ENCODE data around the gene RAB11FIP4. TPM values are rescaled to one million over a fixed set of nuclear protein-coding genes. Genes with fewer than 3 reads are reported as not detected.

The RAB11FIP4 gene
- total and polyA plus RNA-seq, 2 of the 13 experiments (the other 11 are each of a cell fraction or from before 2014, with no cell fraction given) = 28.0 to 89.3 TPM

- POLR2A ChIA-PET = no interaction called here
- BruUV-seq (replicated peaks) = no TSS peak
- DNase-seq (ENCODE audit: low spot score) (no peak), FAIRE-seq (no peak), ATAC-seq (no peak)
- in situ Hi-C loops (cut with HindIII; ENCODE audit: extremely low pct_ligation_motif_present, low pct_unique_long_range_greater_than_20kb) (no loop called here), intact Hi-C loops (cut with micrococcal nuclease; ENCODE audit: unreplicated experiment) (no loop called here)
- H3K27me3 ChIP-seq (ENCODE audit: control insufficient read depth in 1 of 2, insufficient read depth in 2 of 2, low read length in 2 of 2) = peaks cover 6 to 22% of the 10 kb centered on the region in 2 experiments
- no peak overlapping the region for H2AFZ ChIP-seq (ENCODE audit: low read length)
- H3K27ac ChIP-seq (ENCODE audit: extremely low read length, insufficient read depth, low read length) = no peak overlapping the region
- 48% methylated on average over 8 of the region's 12 CpGs for WGBS (ENCODE audit: low lambda C conversion rate)
- no peak overlapping the region for H3K4me2 ChIP-seq (ENCODE audit: low read depth, low read length)
- H3K9me3 ChIP-seq (ENCODE audit: low read length) = no peaks in the 10 kb centered on the region
- H4K20me1 ChIP-seq (ENCODE audit: insufficient read depth, low read length) = no peaks in the 10 kb centered on the region
- CTCF ChIA-PET (ENCODE audit: low intra/inter-chr PET ratio, low total read pairs) = no interaction called here
- H3K36me3 ChIP-seq (replicated peaks in 1 of 2; ENCODE audit: control insufficient read depth in 1 of 2, insufficient read depth in 2 of 2, low read length in 2 of 2) = no peaks in the 10 kb centered on the region
- no peak overlapping the region for H3K4me3 ChIP-seq (replicated peaks in 1 of 3; ENCODE audit: insufficient read depth in 1 of 3, low read depth in 2 of 3, low read length in 3 of 3)
- no peaks in the 10 kb centered on the region for H3K79me2 ChIP-seq (ENCODE audit: insufficient read depth, low read length)
- H3K9ac ChIP-seq (ENCODE audit: insufficient read depth, low read depth, low read length) = no peak overlapping the region
- H3K4me1 ChIP-seq (ENCODE audit: insufficient read depth, low read length) = no peaks in the 10 kb centered on the region
- TF ChIP-seq ZNF703 (CRISPR knock-in tag; IDR thresholded peaks at IDR 0.05; ENCODE audit: borderline replicate concordance) (no peak), BRF2 (CRISPR knock-in tag; IDR thresholded peaks at IDR 0.05) (no peak), AHR (CRISPR knock-in tag; IDR thresholded peaks at IDR 0.05) (no peak), ZMYM2 (CRISPR knock-in tag; IDR thresholded peaks at IDR 0.05) (no peak), PLRG1 (conservative IDR thresholded peaks at IDR 0.05) (no peak), SNAPC4 (CRISPR knock-in tag; IDR thresholded peaks at IDR 0.05) (no peak), JARID2 (CRISPR knock-in tag; IDR thresholded peaks at IDR 0.05; ENCODE audit: insufficient replicate concordance) (no peak), NR2F2 (IDR thresholded peaks at IDR 0.05; ENCODE audit: borderline replicate concordance, low read depth) (no peak), ZSCAN29 (CRISPR knock-in tag; conservative IDR thresholded peaks at IDR 0.05) (no peak), DDIT3 (CRISPR knock-in tag; IDR thresholded peaks at IDR 0.05) (no peak), MAX (IDR thresholded peaks at IDR 0.05) (no peak), DZIP1 (CRISPR knock-in tag; IDR thresholded peaks at IDR 0.05) (no peak), ZBTB44 (CRISPR knock-in tag; IDR thresholded peaks at IDR 0.05) (no peak), SRSF9 (IDR thresholded peaks at IDR 0.05; ENCODE audit: borderline replicate concordance, insufficient read depth, low read depth, low read length, poor library complexity, severe bottlenecking) (no peak)
Observed at GRCh38 chr17:31387438-31387837, 4.0 kb upstream of the RAB11FIP4 start.

Data from HepG2 (cell line).